Endothelial cell of umbilical vein (primary cell): ENCODE results near the gene KXD1. TPM values are rescaled to one million over a fixed set of nuclear protein-coding genes. Genes with fewer than 3 reads are reported as not detected.

Source experiments
- BruUV-seq: library from RNA; stranded (reverse); fragments of 400-500 nt; replicated peaks from 2 replicates; lab custom pipeline; 2021; lab: Mats Ljungman, UMichigan
- CTCF ChIA-PET: fragments of 300-600, 350-600 bp; sonication (Branson Sonifier 250); formaldehyde crosslinking; loops from one replicate; lab custom pipeline; 2021; ENCODE audit warnings: antibody characterized with exemption, inconsistent platforms; lab: Charles Lee
- POLR2A ChIA-PET: fragments of 300-600, 350-600 bp; sonication (Branson Sonifier 250); formaldehyde crosslinking; loops from one replicate; lab custom pipeline; 2021; ENCODE audit warnings: antibody characterized with exemption, inconsistent platforms; lab: Charles Lee
- DNase-seq: peaks from one replicate; pipeline ENCODE4 v3.0.0-alpha.2; 2011; ENCODE audit warnings: low read depth, low spot score
- FAIRE-seq: peaks from 2 replicates; lab custom pipeline; 2011; peaks lifted over from hg19 to GRCh38; lab: Jason Lieb, UNC
- H2AFZ ChIP-seq: 2 replicates; pipeline ENCODE4 v1.6.0; 2012; ENCODE audit warnings: low read depth, low read length, control low read depth, inconsistent platforms
- H3K27ac ChIP-seq: 2 replicates; pipeline ENCODE4 v1.5.1; 2011; ENCODE audit warnings: low read depth, mild to moderate bottlenecking, control low read depth, low read length, moderate library complexity; ENCODE audit not compliant: insufficient read depth
- H3K27me3 ChIP-seq, 2 experiments: 2 replicates each; pipeline versions ENCODE4 v1.6.0 to v1.6.1; 2011; ENCODE audit warnings: low read length in 2 of 2, mixed read lengths in 1 of 2; ENCODE audit not compliant: control insufficient read depth in 2 of 2, insufficient read depth in 2 of 2
- H3K36me3 ChIP-seq, 2 experiments: 2 replicates in 1 of 2; 3 replicates in 1 of 2; pipeline ENCODE4 v1.5.1; 2011; ENCODE audit warnings: low read length in 2 of 2, mild to moderate bottlenecking in 1 of 2, moderate library complexity in 1 of 2; ENCODE audit not compliant: control insufficient read depth in 2 of 2, insufficient read depth in 2 of 2; ENCODE audit errors: extremely low read depth in 1 of 2
- H3K4me1 ChIP-seq: 3 replicates; pipeline ENCODE4 v1.5.1; 2011; ENCODE audit warnings: mild to moderate bottlenecking, low read length; ENCODE audit not compliant: control insufficient read depth, insufficient read depth; ENCODE audit errors: extremely low read depth
- H3K4me2 ChIP-seq: 2 replicates; pipeline ENCODE4 v1.6.1; 2011; ENCODE audit warnings: low read length, control low read depth, mixed read lengths; ENCODE audit not compliant: insufficient read depth
- H3K4me3 ChIP-seq, 3 experiments: fragments of 200-600 bp in 1 of 3; sonication (generic), shearing (Covaris generic) in 1 of 3; replicated peaks in 1 of 3; 2 replicates each; pipeline ENCODE4 v1.5.1; 2011 to 2016; ENCODE audit warnings: control low read depth in 3 of 3, low read length in 3 of 3, mild to moderate bottlenecking in 2 of 3, inconsistent platforms in 1 of 3, low read depth in 1 of 3, moderate library complexity in 1 of 3; ENCODE audit not compliant: insufficient read depth in 1 of 3
- H3K79me2 ChIP-seq: 2 replicates; pipeline ENCODE4 v1.6.0; 2012; ENCODE audit warnings: low read length, inconsistent platforms; ENCODE audit not compliant: control insufficient read depth, insufficient read depth
- H3K9ac ChIP-seq: replicated peaks from 2 replicates; pipeline ENCODE3; 2011; ENCODE audit warnings: low read length, control low read depth; ENCODE audit not compliant: insufficient read depth; ENCODE audit errors: extremely low read depth
- H3K9me1 ChIP-seq: replicated peaks from 3 replicates; pipeline ENCODE4 v1.6.0; 2011; ENCODE audit warnings: mild to moderate bottlenecking, low read length; ENCODE audit not compliant: control insufficient read depth, insufficient read depth; ENCODE audit errors: extremely low read depth
- H3K9me3 ChIP-seq: replicated peaks from 2 replicates; pipeline ENCODE4 v1.5.1; 2012; ENCODE audit warnings: low read length, inconsistent platforms; ENCODE audit not compliant: control insufficient read depth, insufficient read depth
- H4K20me1 ChIP-seq: replicated peaks from 2 replicates; pipeline ENCODE3; 2011; ENCODE audit warnings: mild to moderate bottlenecking, low read length; ENCODE audit not compliant: control insufficient read depth, insufficient read depth; ENCODE audit errors: extremely low read depth
- EZH2 ChIP-seq: IDR thresholded peaks from 2 replicates; pipeline ENCODE4 v1.6.1; 2012; ENCODE audit warnings: borderline replicate concordance, low read depth, mild to moderate bottlenecking, moderate library complexity, low read length, inconsistent platforms; ENCODE audit not compliant: severe bottlenecking
- FOS ChIP-seq: IDR thresholded peaks from 2 replicates; pipeline ENCODE4 v1.6.1; 2011; ENCODE audit warnings: mild to moderate bottlenecking, low read length, moderate library complexity, borderline replicate concordance; ENCODE audit not compliant: insufficient read depth
- GATA2 ChIP-seq: IDR thresholded peaks from 2 replicates; pipeline ENCODE4 v1.7.0; 2011; ENCODE audit warnings: low read depth, mild to moderate bottlenecking, moderate library complexity, mixed read lengths, low read length; ENCODE audit not compliant: insufficient read length, insufficient read depth
- JUN ChIP-seq: IDR thresholded peaks from 2 replicates; pipeline ENCODE4 v1.6.1; 2011; ENCODE audit warnings: borderline replicate concordance, low read depth; ENCODE audit not compliant: insufficient read length, insufficient read depth
- MYC ChIP-seq: IDR thresholded peaks from one replicate; pipeline ENCODE4 v1.6.1; 2011; ENCODE audit warnings: mild to moderate bottlenecking, low read depth, low read length
- POLR2A ChIP-seq: IDR thresholded peaks from 2 replicates; pipeline ENCODE4 v1.6.1; 2012; ENCODE audit warnings: low read depth, mild to moderate bottlenecking, control low read depth, low read length
- POLR2AphosphoS5 ChIP-seq: IDR thresholded peaks from 2 replicates; pipeline ENCODE4 v1.6.1; 2012; ENCODE audit warnings: low read depth, mild to moderate bottlenecking, control low read depth, low read length, moderate library complexity; ENCODE audit not compliant: insufficient read depth
- dilution Hi-C: fragments of 300-500 bp; cut with MboI; formaldehyde crosslinking; loops from one replicate; pipeline ENCODE4 v1.15.0; 2019; ENCODE audit warnings: low sequenced_read_pairs; ENCODE audit not compliant: extremely low pct_ligation_motif_present
- intact Hi-C: fragments of 100-400 bp; cut with micrococcal nuclease; formaldehyde crosslinking; loops from one replicate; pipeline ENCODE4 v1.10.0; 2022
- polyA plus RNA-seq, 4 experiments: library from polyadenylated mRNA; depleted of rRNA in 3 of 4; stranded (reverse) in 3 of 4; unstranded in 1 of 4; fragments of >200 nt; gene quantifications; 2 replicates each; pipeline versions ENCODE4 v1.2.1 to v1.2.3, GENCODE V29; 2011 to 2012; ENCODE audit warnings: missing spikeins in 1 of 4
- total RNA-seq: library from RNA; stranded (reverse); gene quantifications from 2 replicates; pipeline ENCODE4 v1.2.3, GENCODE V29; 2021
- TF ChIP-seq, protein P1 (sequence below), 2 donors: IDR thresholded peaks; 1 replicate in 1 of 2; 2 replicates in 1 of 2; pipeline ENCODE4 v1.5.1; 2011; ENCODE audit warnings: low read length in 2 of 2, mild to moderate bottlenecking in 2 of 2, moderate library complexity in 2 of 2, control low read depth in 1 of 2, inconsistent platforms in 1 of 2, low read depth in 1 of 2; ENCODE audit not compliant: insufficient read depth in 1 of 2; ENCODE audit errors: extremely low read depth in 1 of 2
- TF ChIP-seq, protein P2 (sequence below): IDR thresholded peaks from 2 replicates; pipeline ENCODE4 v1.6.1; 2011; ENCODE audit not compliant: insufficient read depth, insufficient read length

Gene KXD1
- total and polyA plus RNA-seq, 2 donors (not counting 3 experiments of a cell fraction or from before 2014, with no cell fraction given), result 134 to 186 TPM

DNA sequence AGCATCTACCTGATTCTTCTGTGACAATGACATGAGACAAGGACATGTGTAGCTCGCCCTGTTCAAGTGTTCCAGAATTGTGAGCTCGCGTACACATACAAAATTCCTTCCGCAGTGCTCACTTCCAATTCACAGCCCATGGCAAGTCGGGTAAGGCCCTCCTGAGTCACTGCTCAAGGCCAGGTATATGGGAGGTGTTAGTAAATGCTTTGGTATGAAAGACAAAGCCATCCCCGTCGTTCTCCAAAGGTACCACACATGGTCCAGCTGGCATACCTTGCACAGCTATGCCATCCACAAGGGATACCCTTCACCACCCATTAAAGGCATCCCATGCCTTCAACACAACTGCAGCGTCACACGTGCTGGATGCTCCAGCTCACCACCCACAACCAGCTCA, 31.4 kb upstream of the KXD1 start:
- ChIA-PET CTCF (interaction anchor here (0.9 to 2.0 kb wide), 7 partner anchors 8 to 247 kb away, joined by 3 to 9 read pairs (median 4); partner anchors contain the start of gene REX1BD), POLR2A (interaction anchor here (0.6 kb wide), 1 partner anchor 450 kb away, joined by 6 read pairs; no protein-coding TSS in a partner anchor)
- H3K4me2 ChIP-seq, result no peak overlapping the region

DNA sequence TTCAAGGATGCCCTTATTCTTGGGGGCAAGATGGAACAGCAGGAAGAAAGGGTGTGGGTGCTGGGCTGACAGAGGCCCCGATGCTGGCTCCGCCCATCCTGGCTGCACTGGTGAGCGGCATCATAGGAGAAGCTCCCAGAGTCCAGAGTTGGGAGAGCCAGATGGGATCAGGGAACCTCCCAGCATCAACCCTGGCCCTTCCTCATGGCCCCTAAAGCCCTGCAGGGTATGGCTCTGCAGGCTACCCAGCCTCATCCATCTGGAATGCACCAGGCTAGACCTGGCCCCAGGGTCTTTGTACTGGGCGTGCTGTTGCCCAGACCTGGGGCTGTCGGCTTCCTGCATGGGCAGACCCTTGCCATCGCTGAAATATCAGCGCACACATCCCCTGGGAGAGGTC, 27.9 kb upstream of the KXD1 start:
- intact Hi-C loops (no loop called here), dilution Hi-C loops (no loop called here)
- H3K27me3 ChIP-seq, result no peaks in the 10 kb centered on the region
- H3K9me1 ChIP-seq, result no peaks in the 10 kb centered on the region
- H3K79me2 ChIP-seq, result no peaks in the 10 kb centered on the region
- DNase-seq (no peak), FAIRE-seq (no peak)
- no TSS peak for BruUV-seq
- CTCF ChIA-PET, result interaction anchor here (1.0 to 1.2 kb wide), 3 partner anchors 9 to 58 kb away, joined by 4 to 6 read pairs (median 4); no protein-coding TSS in a partner anchor
- no peak overlapping the region for H3K27ac ChIP-seq
- peaks cover 3 to 15% of the 10 kb centered on the region in 2 experiments for H3K36me3 ChIP-seq
- no peak overlapping the region for H3K9ac ChIP-seq
- no peak overlapping the region for H3K4me3 ChIP-seq
- H2AFZ ChIP-seq, result no peak overlapping the region
- H3K9me3 ChIP-seq, result no peaks in the 10 kb centered on the region
- H3K4me2 ChIP-seq, result no peak overlapping the region
- POLR2A ChIA-PET, result no interaction called here
- H4K20me1 ChIP-seq, result no peaks in the 10 kb centered on the region
- no peak for TF ChIP-seq POLR2A
- TF ChIP-seq, protein P1, sequence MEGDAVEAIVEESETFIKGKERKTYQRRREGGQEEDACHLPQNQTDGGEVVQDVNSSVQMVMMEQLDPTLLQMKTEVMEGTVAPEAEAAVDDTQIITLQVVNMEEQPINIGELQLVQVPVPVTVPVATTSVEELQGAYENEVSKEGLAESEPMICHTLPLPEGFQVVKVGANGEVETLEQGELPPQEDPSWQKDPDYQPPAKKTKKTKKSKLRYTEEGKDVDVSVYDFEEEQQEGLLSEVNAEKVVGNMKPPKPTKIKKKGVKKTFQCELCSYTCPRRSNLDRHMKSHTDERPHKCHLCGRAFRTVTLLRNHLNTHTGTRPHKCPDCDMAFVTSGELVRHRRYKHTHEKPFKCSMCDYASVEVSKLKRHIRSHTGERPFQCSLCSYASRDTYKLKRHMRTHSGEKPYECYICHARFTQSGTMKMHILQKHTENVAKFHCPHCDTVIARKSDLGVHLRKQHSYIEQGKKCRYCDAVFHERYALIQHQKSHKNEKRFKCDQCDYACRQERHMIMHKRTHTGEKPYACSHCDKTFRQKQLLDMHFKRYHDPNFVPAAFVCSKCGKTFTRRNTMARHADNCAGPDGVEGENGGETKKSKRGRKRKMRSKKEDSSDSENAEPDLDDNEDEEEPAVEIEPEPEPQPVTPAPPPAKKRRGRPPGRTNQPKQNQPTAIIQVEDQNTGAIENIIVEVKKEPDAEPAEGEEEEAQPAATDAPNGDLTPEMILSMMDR (IDR thresholded peaks at IDR 0.05; ENCODE audit: extremely low read depth in 1 of 2, insufficient read depth in 1 of 2, low read depth in 1 of 2, low read length in 2 of 2), result no peak
- TF ChIP-seq GATA2, result no peak
- no peak for TF ChIP-seq POLR2AphosphoS5
- TF ChIP-seq EZH2, result no peak
- TF ChIP-seq MYC, result no peak
- TF ChIP-seq, protein P2, sequence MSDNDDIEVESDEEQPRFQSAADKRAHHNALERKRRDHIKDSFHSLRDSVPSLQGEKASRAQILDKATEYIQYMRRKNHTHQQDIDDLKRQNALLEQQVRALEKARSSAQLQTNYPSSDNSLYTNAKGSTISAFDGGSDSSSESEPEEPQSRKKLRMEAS, result no peak
- no peak for TF ChIP-seq JUN
- no peak for TF ChIP-seq FOS
- no peaks in the 10 kb centered on the region for H3K4me1 ChIP-seq

More for the DNA sequence above, 31.4 kb upstream of the KXD1 start:
- no peak for DNase-seq
- FAIRE-seq, result no peak
- Histone ChIP-seq H2AFZ (no peak overlapping the region), H3K79me2 (peaks cover 5% of the 10 kb centered on the region), H3K36me3 (peaks cover 0 to under 1% of the 10 kb centered on the region in 2 experiments), H3K4me3 (no peak overlapping the region), H3K27me3 (no peaks in the 10 kb centered on the region), H3K9ac (no peak overlapping the region), H3K27ac (no peak overlapping the region), H3K9me3 (no peaks in the 10 kb centered on the region), H3K4me1 (no peaks in the 10 kb centered on the region), H3K9me1 (no peaks in the 10 kb centered on the region), H4K20me1 (no peaks in the 10 kb centered on the region)
- intact Hi-C loops (loop anchor here (1.0 kb wide), 1 partner anchor 62 kb away; the partner anchor contains the start of gene REX1BD), dilution Hi-C loops (no loop called here)
- TF ChIP-seq EZH2 (no peak), GATA2 (no peak), FOS (no peak)
- no TSS peak for BruUV-seq
